ENCODE results near the gene MTF1.
"Not testable (repeated sequence)": the region's sequence is repeated elsewhere in the genome, so short reads cannot be mapped to it uniquely, and the experiment has no call there.

Gene MTF1

DNA sequence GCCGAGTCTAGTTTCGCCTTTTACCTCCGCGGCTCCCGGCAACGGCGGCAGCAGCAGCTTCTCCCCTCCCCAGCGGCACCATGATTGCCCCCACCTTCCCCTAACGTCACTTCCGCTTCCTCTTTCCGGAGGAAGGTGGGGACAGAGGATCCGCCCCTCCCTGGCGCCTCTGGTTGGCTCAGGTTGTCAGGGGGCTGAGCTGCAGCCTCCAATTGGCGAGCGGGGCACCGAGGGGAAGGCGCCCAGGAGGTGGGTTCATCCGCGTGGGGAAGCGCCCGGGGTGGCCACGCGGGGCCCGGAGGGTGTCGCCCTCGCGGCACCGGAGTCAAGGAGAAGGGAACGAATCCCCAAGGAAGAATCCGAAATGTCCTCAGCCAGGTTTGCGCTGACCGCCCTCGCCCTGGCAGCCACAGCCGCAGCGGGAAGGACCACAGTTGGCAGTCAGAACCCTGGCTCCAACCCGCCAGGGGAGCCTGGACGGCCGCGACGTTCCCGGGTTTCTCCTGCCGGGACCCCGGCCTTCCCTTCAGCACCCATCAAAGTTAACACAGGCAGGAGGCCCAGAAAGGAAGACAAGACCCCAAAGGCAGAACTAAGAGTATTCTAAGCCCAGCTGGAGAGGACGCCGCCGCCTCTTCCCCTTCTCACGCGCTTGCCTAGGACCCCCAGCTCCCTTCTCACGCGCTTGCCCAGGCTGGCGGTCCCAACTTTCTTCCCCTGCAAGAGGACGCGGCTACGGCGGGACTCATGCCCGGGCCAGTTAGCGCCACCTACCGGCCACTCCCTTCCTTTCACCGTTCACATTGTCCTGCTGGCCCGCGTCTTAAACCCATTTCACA lies at the start of gene MTF1:
Gene MTF1 (minus strand): TSS at position 86 of the 839 bp plus-strand sequence. CDS start 1,934 bp downstream, outside the sequence.
- DNase-seq, result peak; percentile 95

DNA sequence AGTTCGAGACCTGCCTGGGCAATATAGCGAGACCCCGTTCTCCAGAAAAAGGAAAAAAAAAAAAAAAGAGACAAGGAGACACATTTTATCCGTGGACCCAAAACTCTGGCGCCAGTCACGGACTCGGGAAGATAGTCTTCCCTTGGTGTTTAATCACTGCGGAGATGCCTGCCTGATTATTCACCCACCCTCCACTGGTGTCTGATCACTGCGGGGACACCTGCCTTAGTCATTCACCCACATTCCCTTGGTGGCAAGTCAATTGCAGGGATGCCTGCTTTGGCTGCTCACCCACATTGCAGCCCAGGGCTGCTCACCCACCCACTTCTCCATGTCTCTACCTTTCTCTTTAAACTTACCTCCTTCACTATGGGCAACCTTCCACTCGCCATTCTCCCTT lies 49.1 kb upstream of the MTF1 start:
- not testable (repeated sequence) for DNase-seq

DNA sequence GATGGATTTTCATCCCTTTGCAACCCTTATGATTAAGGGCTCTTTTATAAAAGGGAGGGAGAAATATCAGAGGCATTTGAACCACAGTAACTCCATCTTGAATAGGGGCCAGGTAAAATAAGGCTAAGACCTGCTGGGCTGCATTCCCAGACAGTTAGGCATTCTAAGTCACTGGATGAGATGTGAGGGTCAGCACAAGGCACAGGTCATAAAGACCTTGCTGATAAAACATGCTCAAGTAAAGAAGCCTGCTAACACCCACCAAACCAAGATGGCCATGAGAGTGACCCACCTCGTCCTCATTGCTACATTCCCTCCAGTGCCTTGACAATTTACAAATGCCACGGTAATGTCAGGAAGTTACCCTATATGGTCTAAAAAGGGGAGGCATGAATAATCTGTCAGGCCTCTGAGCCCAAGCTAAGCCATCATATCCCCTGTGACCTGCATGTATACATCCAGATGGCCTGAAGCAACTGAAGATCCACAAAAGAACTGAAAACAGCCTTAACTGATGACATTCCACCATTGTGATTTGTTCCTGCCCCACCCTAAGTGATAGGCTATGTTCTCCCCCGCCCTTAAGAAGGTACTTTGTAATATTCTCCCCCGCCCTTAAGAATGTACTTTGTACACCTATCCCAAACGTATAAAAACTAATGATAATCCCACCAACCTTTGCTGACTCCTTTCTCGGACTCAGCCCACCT lies 48.2 kb upstream of the MTF1 start:
- not testable (repeated sequence) for DNase-seq

DNA sequence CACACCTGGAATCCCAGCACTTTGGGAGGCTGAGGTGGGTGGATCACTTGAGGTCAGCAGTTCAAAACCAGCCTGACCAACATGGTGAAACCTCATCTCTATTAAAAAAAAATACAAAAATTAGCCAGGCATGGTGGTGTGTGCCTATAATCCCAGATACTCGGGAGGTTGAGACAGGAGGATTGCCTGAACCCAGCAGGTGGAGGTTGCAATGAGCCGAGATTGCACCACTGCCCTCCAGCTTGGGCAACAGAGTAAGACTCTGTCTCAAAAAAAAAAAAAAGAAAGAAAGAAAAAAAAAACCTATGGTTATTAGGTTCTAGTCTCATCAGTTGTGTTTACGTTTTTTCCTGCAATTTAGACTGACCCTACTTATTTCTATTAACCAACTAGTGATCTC lies 47.2 kb upstream of the MTF1 start:
- DNase-seq, result not testable (repeated sequence)

DNA sequence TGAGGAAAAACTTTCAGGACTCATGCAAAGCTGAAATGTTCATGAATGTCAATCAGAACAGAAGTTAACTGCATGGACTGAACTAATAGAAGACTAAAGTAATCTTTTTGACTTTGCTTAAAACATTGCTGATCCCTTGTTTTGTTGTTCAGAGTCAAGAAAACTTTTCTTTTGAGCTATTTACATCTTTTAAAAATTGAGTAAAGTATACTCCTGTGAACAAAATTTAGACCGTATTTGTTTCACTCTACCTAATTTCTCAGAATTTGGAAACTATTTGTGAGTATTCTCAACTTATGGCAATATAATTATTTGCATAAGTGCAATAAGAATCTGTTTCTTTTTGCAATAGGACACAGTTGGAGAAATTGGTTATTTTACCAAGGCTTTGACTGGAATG lies 46.3 kb upstream of the MTF1 start:
- no peak for DNase-seq

DNA sequence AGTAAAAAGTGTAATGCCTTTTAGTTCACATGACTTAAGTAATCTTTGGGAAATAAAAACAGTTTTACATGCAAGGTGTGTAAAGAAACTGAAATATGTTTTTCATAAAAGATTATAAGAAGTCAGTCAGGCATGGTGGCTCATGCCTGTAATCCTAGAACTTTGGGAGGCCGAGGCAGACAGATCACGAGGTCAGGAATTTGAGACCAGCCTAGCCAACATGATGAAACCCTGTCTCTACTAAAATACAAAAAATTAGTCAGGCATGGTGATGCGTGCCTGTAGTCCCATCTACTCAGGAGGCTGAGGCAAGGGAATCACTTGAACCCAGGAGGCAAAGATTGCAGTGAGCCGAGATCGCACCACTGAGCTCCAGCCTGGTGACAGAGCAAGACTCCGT lies 44.5 kb upstream of the MTF1 start:
- not testable (repeated sequence) for DNase-seq

DNA sequence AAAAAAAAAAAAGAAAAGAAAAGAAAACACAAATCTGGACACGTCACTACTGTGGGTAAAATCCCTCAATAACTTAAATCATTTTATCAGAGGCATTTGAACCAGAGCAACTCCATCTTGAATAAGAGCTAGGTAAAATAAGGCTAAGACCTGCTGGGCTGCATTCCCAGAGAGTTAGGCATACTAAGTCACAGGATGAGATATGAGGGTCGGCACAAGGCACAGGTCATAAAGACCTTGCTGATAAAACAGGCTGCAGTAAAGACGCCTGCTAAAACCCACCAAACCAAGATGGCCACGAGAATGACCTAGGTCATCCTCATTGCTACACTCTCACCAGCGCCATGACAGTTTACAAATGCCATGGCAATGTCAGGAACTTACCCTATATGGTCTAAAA lies 43.6 kb upstream of the MTF1 start:
- DNase-seq, result no peak

DNA sequence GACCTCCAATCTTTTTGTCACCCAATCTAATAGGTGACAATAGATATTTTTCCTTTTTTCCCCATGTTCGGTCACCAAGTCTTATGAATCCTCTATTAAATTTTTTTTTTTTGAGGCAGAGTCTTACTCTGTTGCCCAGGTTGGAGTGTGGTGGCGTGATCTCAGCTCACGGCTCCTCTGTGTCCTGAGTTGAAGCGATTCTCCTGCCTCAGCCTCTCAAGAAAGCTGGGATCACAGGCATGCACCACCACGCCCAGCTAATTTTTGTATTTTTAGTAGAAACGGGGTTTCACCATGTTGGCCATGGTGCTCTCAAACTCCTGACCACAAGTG lies 42.5 kb upstream of the MTF1 start:
- no peak for DNase-seq

DNA sequence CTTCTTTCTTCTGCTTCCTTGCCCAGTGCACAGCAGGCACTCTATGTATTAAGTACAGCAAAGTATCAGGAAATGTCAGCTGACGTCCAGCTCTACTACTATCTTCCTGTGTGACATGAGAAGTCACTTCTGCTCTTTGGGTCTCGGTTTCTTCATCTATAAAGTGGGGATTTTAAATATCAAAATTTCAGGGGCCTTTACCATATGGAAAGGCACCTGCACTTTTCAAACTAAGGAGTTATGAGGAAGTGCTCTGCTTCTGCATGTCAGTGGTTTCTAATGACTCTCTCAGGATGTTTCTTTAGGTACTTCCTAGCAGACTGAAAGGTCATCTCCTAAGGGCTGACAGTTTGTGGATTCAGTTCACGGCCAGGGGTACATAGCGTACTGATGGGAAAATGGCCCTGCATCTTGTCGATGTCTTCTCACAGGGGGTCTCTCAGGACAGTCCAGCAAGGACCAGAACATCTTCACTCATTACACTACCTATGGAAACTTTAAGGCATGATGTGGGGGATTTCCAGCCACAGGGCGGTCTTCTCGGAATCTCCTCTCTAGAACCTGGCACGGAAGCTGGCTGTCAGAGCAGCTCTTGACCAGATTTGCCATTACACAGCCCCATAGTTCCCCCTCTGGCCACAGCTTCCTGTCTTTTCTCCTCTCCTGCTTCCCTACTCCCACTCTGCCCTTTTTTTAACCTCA lies 42.0 kb upstream of the MTF1 start:
- DNase-seq, result no peak

DNA sequence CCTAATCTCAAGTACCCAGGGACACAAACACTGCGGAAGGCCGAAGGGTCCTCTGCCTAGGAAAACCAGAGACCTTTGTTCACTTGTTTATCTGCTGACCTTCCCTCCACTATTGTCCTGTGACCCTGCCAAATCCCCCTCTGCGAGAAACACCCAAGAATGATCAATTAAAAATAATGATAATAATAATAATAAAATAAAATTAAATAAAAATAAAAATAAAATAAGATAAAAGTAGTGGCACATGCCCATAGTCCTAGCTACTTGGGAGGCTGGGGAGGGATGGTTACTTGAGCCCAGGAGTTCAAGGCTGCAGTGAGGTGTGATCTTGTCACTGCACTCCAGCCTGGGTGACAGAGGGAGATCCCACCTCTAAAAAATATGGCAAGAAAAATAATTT lies 38.2 kb upstream of the MTF1 start:
- DNase-seq, result not testable (repeated sequence)

DNA sequence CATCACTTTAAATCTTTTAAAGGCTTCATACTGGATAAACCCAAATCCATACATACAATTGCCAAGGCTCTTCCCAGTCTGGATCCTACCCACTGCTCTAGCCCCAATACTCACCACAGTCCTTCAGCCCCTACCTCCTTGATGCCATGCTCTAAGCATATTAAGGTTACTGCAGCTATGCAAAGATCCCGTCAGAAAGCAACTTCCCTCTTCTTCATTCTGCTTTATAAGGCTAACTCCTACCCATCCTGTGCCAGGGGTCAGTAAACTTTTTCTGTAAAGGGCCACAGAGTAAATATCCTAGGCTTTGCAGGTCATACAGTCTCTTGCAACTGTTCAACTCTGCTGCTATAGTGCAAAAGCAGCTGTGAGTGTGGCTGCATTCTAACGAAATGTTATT lies 34.3 kb upstream of the MTF1 start:
- no peak for DNase-seq

DNA sequence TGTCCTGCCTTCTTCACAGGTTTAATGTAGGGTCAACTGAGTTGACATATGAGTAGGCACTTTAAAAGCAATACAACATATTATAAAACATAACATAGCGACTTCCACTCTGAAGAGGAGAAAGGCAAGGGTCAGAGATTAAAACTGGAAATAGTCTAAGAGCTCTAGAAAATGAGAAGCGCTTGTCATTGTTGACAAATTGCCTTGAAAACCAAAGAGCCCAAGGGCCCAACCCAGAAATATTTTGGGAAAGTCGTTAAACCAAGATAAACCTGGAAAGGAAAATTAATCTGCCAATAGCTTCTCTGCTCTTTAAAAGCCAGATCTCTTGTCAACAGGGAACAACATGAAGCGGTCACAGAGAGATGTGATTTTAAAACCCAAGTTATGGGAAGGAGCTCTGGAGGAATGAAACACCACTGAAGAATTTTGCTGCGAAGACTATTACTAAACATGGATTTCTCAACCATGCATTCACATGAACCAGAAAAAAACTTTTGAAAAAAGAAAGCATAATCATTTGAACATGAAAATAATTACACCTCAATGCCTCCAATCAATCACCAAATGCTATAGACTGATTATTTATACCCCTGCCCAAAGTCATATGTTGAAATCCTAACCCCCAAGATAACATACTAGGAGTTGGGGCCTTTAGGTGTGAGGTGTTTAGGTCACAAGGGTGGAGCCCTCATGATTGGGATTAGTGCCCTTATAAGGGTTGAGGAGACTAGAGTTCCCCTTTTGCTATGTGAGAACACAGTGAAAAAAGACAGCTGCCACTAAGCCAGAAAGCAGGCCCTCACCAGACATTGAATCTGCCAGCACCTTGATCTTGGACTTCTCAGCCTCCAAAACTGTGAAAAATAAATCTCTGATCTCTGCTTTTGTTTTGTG lies 33.0 kb upstream of the MTF1 start:
- DNase-seq, result no peak

DNA sequence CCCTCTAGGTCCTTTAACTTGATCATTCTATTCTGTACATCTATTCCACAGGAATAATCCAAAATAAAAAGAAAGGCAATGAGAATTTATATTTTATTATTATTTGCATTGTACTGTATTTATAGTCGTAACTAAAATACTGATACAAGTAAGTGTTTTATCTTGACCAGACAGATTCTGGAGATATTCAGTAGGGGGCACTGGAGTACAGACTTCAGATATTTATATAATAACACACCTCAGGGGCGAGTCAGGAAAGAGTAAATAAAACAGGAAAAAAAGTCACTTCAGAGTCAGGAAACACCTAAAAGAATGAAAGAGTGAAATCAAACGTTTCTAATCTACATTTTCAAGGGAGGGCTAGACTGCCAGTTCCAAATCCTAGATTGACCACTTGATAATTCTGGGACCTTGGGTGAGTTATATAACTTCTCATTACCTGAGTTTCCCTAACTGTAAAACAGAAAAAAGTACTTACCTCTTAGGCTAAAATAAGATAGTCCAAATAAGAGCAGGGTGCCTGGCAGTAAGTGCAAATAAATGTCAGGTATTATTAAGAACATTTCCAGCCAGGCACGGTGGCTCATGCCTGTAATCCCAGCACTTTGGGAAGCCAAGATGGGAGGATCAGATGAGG lies 31.1 kb upstream of the MTF1 start:
- peak; percentile 0 for DNase-seq

DNA sequence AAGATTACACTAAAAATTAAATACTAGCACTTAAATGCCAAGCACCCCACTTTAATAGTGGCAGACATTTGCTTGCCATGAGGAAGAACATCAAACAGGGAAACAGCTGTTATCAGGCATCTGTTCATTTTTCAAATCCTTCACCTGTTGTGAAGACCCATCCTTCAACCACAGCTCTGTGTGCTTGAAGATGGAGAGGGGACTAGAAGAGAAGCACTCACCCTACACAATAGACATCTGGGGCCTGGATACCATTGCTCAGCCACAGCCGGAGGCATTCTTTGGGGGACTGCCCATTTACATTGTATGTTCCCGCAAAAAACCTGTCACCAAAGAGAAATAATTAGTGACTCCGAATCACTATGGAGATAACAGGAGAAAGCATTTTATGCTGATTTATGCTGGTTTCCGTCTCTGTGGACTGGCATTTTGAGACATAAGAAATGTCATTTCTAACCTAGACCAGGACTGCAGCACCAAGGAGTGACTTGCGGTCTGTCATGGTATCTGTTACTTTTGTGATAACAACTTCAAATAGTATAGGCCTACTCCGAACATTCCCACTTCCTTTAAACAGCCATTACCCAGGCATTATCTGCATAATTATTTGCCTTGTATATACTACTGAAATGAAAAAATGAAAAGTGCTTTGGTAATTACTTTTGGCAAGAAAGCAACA lies 28.8 kb upstream of the MTF1 start:
- DNase-seq, result no peak

DNA sequence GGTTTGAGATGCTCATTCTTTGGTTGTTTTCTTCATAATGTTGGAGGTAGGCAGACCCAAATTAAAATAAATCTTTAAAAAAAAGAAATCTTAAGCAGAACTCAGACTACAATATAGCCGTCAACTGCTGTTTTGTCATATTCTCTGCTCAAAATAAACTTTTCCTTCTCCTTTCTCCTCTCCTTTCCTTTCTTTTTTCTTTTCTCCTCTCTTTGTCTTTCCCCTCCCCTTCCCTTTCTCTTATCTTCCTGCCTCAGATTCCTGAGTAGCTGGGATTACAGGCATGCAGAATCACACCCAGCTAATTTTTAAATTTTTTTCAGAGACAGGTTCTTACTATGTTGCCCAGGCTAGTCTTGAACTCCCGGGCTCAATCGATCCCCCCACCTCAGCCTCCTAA lies 24.8 kb upstream of the MTF1 start:
- DNase-seq, result no peak

DNA sequence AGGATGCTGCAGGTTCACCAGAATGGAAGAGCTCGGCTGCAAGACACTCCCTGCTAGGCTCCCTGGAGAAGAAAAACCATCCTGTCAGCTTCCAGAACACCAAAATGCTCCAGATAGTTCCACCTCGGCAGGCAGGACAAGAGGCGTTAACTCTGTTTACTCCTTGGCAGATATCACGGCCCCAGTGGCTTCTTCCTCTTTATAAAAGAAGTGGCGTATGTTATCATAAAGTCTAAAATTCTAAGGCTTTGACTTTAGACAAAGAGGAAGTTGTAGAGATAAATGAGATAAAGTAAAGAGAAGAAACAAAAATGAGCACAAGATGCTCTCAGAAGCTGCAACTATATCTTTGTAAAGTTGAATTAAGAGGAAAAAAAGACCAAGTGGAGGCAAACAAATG lies 24.3 kb upstream of the MTF1 start:
- DNase-seq, result no peak

DNA sequence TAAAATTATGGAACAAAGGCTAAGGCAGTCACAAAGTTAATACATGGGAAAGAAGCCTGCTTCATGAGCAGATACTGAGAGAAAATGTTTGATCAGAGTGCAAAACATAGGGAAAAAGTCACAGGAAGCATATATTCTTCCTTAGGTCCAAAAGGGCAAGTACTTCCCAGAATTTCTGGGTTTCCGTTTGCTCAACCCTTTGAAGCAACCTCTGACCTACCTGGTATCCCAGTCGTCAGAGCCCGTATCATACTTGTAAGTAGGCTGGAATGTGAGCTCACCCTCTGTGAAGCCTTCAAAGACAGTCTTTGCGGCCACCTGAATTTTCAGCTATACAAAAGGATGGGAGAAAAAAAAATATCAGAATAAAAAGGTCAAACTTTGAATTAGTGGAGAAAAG lies 20.5 kb upstream of the MTF1 start:
- DNase-seq, result no peak

DNA sequence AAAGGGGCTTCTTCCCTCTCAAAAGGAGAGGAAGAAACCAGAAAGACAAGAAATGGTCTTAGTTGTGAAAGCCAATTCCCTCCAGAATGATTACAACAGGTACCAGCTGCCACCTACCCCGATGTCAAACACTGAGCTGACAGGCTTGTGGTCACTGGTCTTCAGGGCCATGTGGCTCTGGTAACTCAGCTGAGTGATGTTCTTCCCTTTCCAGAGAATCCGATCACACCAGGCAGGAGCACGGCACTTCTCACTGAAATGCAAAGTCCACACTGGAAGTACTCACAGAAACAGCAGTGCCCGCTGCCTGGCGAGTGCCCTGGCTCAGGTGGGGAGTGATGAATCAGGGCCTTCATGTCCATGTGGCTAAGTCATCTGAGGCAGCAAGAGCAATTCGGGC lies 18.7 kb upstream of the MTF1 start:
- DNase-seq, result no peak

DNA sequence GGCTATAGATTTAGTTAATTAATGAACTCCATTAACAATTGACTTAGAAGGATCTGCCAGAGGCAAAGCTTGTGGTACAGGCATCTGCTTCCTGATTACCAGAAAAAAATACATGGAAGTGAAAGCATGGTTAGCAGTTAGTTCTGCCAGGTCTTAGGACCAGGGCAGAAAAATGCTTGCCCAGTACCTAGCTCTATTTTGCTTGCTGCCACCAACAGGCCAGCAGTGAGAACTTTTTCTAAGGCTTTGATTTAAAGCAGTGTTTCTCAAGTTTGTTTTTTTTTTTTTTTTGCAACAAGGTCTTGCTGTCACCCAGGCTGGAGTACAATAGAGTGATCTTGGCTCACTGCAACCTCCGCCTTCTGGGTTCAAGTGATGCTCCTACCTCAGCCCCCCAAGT lies 16.4 kb upstream of the MTF1 start:
- no peak for DNase-seq

DNA sequence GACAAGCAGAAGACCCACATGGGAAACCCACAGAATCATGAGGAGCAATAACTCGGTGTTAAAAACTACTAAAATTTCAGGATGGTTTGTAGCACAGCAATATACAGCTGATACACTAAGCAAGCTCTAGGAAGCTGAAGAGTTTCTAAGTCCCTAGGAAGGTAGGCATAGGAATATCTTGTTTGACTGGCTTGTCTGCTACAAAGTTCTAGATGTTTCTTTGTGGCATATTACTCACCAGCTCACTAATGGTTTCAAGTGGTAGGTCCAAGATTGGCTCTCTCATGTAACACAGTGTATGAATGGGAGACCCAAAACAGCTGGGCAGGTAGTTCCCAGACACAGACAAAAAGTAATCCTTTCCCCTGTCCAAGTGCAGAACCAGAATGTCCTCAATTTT lies 13.3 kb upstream of the MTF1 start:
- no peak for DNase-seq

DNA sequence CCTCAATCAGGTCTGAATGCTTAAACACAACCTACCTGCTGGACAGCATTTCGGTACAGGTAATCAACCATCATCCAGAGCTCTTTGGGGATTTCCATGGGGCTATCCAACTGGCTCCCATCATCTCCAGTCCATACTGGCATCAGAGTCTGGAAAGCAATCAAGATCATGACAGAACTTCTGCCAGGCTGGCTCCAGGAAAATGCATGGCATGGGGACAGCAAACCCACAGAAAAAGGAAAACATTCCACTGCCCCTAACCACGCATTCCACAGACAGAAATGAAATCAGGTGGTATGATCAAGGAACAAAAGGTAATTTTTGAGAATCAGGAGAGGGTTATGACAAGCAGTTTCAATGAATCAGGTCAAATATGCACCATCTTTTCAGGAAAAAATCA lies 9.1 kb upstream of the MTF1 start:
- no peak for DNase-seq

DNA sequence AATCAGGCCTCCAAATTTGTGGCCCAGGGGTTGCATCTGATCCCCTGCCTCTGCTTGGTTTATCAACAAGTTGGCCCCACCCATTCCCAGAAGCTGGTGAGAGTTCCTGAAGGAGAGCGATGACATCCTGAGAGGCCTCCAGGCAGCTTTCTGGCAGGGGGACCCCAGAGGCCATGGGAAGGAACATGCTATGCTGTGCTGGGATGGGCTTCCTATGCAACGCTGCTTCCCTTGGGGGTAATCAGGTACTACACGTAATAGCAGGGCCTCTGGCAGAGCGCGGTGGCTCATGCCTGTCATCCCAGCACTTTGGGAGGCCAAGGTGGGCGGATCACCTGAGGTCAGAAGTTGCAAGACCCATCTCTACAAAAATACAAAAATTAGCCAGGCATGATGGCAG lies 8.4 kb upstream of the MTF1 start:
- DNase-seq, result no peak

Measured in NCI-H1048 (cell line).